GM12864 (cell line): Measurements from ENCODE around the gene ZFP91.

Experiments used
- DNase-seq: peaks from one replicate; pipeline ENCODE4 v3.0.0-alpha.2; 2011; ENCODE audit warnings: low read depth
- H3K4me3 ChIP-seq: 2 replicates; pipeline ENCODE4 v1.5.1; 2011; ENCODE audit warnings: mild to moderate bottlenecking, low read depth, low read length, control low read depth
- TF ChIP-seq, protein P1 (sequence below): IDR thresholded peaks from 2 replicates; pipeline ENCODE4 v1.5.1; 2011; ENCODE audit warnings: low read depth, mild to moderate bottlenecking, moderate library complexity, low read length, control low read depth, inconsistent platforms; ENCODE audit errors: missing control alignments

ZFP91 gene

DNA sequence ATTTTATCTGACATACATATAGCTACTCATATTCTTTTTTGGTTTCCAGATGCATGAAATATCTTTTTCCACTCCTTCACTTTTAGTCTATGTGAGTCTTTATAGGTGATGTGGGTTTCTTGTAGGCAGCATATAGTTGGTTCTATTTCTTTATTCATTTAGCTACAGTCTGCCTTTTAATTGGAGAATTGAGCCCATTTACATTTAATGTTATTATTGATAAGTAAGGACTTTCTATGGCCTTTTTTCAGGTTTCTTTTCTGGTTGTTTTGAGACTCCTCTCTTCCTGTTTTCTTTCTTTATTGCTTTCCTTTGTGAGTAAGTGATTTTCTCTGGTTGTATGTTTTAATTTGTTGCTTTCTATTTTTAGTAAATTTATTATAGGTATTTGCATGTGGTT, 70.8 kb downstream of the ZFP91 start:
- no peak overlapping the region for H3K4me3 ChIP-seq
- DNase-seq: no peak
- TF ChIP-seq, protein P1, sequence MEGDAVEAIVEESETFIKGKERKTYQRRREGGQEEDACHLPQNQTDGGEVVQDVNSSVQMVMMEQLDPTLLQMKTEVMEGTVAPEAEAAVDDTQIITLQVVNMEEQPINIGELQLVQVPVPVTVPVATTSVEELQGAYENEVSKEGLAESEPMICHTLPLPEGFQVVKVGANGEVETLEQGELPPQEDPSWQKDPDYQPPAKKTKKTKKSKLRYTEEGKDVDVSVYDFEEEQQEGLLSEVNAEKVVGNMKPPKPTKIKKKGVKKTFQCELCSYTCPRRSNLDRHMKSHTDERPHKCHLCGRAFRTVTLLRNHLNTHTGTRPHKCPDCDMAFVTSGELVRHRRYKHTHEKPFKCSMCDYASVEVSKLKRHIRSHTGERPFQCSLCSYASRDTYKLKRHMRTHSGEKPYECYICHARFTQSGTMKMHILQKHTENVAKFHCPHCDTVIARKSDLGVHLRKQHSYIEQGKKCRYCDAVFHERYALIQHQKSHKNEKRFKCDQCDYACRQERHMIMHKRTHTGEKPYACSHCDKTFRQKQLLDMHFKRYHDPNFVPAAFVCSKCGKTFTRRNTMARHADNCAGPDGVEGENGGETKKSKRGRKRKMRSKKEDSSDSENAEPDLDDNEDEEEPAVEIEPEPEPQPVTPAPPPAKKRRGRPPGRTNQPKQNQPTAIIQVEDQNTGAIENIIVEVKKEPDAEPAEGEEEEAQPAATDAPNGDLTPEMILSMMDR: no peak

DNA sequence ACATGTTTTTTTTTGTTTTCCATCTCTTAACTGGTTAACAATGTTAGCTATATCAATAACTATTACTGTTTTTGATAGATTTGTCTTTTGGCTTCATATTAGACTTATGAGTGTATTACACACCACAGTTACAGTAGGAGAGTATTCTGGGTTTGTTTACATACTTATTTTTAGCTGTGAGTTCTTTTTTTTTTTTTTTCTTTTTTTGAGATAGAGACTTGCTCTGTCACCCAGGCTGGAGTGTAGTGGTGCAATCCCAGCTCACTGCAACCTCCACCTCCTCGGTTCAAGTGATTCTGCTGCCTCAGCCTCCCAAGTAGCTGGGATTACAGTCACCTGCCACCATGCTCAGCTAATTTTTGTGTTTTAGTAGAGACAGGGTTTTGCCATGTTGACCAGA, 71.6 kb downstream of the ZFP91 start:
- DNase-seq: no peak
- no peak overlapping the region for H3K4me3 ChIP-seq
- TF ChIP-seq, protein P1: no peak

DNA sequence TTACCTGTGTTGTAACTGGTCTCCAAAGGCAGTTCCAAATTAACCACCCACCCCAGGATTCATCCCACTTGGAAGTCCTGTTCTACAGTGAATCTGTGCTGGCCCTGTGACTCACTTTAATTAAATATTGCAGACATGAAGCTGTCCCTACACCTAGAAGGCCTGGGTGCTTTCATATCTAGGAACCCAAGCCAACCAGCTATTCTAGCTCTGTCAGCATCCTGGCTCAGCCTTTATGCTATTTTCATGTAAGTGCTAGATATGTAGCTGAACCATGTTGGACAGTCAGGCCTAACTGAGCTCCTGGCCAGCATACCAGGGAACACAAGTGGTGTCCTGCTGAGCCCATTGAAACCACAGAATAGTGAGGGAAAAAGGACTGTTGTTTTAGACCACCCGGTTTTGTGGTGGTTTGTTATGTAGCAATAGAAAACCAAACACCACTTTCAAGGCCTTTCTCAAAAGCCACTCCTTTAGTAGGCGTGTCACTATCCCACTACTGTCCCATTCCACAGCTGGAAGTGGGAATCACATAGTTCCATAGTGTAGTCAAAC, 73.9 kb downstream of the ZFP91 start:
- DNase-seq: no peak
- no peak overlapping the region for H3K4me3 ChIP-seq
- TF ChIP-seq, protein P1: no peak

DNA sequence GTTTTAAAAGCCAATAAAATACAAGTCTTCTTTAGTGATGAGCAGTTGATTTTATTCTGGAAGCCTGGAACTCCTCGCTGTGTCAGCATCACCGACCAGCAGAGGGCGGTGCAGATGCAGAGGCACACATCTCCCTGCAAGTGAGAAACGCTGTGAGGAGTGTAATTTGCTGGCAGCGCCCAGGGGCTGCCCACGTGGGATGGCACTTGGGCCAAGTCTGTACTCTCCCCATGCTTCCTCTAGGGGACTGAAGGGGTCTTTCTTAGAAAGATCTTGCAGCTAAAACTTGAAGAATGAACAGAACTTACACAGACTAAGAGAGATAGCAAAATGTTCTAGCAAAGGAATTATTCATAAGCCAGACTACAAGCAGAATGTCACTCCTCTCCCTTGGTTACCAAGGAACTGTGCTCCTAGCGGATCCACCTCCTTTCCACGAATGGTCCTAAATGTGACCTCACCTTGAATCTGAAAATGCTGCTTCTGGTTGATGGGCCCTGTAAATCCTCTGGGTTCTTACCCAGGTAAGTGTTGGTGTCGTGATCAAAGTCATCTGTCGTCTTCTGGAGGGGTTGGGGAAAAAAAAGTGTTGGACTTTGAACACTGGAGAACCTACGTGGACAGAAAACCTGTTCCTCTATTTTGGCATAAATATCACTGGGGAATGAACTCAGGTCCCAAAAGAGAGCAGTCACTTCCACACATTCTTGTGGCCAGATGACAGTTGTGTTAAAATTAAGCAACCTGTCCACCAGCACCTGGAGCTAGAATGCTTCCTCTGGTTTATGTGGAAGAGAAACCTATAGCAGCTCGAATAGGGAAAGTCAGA, 75.4 kb downstream of the ZFP91 start:
- peak; percentile 31 for DNase-seq
- no peak overlapping the region for H3K4me3 ChIP-seq
- TF ChIP-seq, protein P1: peak; percentile 90

DNA sequence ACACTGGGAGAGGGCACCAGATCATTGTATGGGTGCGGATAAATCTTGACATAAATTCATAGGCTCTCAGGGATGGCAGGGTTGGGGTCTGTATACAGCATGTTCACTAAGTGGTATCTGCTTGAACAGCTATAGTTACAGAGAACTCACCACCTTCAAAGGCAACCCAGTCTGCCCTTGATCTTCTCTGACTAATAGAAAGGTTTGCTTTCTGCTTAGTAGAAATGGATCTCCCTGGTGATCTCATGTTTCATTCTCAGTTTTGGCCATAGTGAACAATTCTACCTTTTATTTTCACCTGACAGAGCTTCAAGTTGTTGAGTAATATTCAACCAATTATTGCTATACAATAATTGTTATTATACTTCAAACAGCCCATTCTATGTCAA, 76.0 kb downstream of the ZFP91 start:
- no peak overlapping the region for H3K4me3 ChIP-seq
- DNase-seq: no peak
- TF ChIP-seq, protein P1: no peak

DNA sequence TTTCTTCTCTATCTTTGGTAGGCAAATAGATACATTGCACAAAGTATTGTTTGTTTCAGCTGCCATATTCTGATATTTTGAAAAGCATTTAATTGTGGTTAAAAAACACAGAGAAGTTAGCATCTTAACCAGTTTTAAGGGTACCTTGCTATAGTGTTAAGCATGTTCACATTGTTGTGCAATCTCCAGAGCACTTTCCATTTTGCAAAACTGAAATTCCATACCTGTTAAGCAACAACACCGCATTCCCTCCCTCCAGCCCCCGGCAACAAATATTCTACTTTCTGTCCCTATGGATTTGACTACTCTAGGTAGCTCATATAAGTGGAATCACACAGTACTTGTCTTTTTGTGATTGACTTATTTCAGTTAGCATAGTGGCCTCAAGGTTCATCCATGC, 77.5 kb downstream of the ZFP91 start:
- no peak for DNase-seq
- no peak overlapping the region for H3K4me3 ChIP-seq
- TF ChIP-seq, protein P1: no peak

DNA sequence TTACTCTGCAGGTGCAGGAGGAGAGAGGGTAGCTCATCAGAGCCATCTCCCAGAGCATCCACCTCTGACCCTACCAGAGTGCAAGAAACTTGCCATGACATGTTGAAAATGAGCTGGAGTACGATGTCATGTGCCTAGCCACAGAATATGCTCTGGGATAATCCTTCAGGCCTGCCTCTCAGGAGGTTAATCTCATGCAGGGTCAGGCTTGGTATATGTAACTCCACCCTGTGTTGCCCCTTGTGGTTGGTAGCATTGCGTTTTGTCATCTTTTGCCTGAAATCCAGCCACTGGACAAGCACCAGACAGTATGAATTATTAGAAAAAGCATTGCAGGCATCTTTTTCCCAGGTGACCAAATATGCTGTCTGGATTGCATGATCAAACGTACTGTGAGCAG, 79.8 kb downstream of the ZFP91 start:
- TF ChIP-seq, protein P1: no peak
- no peak overlapping the region for H3K4me3 ChIP-seq
- no peak for DNase-seq
